NCI-H1092 (cell line): ENCODE results near the gene CYTH4.
"Not testable (repeated sequence)": the region's sequence is repeated elsewhere in the genome, so short reads cannot be mapped to it uniquely, and the experiment has no call there.

Experiments used
- DNase-seq: peaks from one replicate; lab custom pipeline; 2025; lab: John Stamatoyannopoulos, UW

The CYTH4 gene, protein sequence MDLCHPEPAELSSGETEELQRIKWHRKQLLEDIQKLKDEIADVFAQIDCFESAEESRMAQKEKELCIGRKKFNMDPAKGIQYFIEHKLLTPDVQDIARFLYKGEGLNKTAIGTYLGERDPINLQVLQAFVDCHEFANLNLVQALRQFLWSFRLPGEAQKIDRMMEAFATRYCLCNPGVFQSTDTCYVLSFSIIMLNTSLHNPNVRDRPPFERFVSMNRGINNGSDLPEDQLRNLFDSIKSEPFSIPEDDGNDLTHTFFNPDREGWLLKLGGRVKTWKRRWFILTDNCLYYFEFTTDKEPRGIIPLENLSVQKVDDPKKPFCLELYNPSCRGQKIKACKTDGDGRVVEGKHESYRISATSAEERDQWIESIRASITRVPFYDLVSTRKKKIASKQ

DNA sequence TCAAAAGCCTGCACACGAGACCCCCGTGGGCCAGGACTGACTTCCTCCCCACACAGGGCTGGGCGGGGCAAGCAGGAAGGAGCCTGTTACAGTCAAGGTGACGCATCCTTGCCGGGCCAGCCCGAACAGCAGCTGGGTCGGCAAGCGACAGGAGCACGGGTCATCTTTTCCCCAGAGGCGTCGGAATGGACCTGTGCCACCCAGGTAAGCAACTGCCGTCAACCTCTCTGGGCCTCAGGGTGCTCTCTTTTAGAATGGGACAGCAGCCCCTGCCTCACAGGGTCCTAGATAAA is at the start of gene CYTH4:
Gene CYTH4, plus strand, starts transcription at position 124 of the 293 bp plus-strand sequence. Its CDS starts 62 bp downstream, at position 186.
- DNase-seq: no peak

DNA sequence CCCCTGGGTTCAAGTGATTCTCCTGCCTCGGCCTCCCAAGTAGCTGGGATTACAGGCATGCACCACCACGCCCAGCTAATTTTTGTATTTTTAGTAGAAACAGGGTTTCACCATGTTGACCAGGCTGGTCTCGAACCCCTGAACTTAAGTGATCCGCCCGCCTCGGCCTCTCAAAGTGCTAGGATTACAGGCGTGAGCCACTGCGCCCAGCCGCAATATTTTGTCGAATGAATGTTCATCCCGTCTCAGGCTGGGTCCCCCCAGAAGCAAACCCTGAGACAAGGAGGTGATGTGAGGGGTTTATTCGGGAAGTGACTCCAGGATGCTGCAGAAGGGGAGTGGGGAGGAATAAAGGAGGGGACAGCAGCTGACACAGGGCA is 48.9 kb upstream of the CYTH4 start:
- DNase-seq: not testable (repeated sequence)

DNA sequence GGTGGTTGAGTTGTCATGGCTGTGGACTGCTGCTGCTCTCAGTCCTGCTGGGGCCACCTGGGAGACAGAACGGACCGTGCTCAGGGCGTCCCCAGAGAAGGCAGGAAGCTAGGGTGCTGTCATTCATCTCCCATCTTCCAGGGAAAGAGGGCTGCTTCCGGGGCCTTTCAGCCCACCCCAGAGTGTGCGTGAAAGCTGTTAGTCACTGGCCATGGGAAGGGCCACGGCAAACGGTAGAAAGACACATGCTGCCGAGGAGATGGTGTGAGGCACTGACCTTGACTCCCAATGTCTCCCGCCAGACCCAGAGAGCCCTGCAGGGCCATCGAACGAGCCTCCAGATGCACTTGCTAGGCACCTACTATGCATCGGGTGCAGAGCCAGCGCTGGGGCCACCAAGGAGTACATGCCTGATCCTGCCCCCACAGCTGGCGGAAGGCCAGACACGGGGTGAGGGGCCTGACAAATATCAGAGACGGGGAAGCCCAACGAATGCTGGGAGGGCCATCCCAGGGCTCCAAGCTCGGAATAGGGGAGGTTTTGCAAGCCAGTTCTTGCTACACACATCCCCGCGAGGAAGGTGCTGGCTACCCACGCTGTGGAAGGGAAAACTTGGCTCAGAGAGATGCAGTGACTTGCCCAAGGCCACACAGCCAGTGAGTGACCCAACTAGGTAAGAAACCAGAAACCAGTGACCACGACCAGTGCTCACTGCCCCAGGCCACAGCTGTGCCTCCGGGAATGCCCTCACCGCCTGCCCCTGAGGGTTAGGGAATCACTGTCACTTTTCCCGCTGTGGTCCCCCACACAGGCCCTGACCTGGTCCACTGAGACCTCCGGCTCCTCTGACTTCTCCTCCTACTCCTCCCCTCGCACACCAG is 48.3 kb upstream of the CYTH4 start:
- DNase-seq: no peak

DNA sequence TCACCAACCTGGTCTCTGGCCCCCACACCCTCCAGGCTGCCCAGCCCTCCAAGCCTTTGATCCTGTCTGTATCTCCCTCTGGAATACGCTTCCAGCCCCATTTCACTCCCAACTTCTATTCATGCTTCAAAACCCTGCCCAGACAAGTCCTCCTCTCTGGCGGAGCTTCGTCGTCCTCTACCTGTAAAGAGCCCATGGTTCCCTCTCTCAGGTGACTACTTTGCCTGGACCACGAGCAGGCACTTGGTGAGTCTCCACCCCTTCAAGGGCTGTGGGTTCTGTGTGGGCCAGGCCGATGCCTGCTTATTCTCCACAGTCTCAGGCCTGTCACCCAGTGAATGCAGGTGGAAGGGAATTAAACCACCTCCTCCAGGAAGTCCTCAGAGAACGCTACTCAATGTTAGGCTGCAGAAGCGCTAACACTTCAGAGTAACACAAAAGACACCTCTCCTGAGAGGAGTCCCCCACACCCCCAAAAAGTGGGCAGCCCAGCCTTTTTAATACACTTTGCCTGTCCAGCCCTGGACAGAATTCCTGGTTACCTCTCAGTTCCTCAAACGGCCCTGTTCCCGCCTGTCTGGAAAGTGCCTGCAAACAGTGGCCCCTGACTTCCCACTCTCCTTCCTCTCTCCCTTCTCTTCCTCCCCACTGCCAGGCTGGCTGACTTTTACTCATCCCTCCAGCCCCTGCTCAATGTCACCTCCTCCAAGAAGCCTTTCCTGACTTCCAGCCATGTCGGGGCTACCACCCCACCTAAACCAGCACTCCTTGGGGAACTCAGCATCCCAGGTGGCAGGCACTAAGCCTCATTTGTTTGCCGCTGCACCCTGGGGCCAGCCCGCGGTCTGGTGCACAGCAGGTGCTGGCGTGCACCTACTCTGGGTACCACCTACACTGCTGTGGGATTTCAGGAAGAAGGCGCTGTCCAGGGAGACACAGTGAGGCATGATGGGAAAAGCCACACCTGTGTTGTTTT is 47.3 kb upstream of the CYTH4 start:
- no peak for DNase-seq

DNA sequence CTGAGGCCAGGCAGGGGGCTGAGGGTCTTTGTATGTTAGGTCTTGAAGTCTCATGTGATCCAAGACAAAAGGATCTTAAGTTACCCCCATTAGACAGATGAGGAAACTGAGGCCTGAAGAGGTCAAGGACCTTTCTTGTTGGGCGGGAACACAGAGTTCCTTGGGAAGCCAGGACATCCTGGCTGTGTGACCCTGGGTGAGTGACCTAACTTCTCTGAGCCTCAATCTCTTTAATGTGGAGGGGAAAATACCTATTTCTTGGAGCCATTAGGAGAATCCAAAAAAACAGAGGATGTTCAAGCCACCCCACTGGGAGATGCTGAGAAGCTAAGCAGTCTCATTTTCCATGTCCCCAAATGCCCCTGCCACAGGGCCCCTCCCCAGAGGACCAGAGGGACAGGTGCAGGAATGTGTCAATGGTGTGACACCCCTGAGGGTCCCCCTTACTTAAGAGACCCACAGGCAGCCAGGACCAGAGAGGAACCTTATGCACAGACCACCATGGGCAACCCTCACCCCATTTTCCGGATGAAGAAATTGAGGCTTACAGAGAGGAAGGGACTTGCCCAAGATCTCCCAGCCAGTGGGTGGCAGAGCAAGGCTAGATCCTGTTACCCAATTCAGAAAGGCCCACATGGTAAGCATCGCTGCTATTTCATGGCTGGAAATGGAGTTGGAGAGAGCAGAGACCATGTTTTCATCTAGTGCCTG is 46.3 kb upstream of the CYTH4 start:
- no peak for DNase-seq

DNA sequence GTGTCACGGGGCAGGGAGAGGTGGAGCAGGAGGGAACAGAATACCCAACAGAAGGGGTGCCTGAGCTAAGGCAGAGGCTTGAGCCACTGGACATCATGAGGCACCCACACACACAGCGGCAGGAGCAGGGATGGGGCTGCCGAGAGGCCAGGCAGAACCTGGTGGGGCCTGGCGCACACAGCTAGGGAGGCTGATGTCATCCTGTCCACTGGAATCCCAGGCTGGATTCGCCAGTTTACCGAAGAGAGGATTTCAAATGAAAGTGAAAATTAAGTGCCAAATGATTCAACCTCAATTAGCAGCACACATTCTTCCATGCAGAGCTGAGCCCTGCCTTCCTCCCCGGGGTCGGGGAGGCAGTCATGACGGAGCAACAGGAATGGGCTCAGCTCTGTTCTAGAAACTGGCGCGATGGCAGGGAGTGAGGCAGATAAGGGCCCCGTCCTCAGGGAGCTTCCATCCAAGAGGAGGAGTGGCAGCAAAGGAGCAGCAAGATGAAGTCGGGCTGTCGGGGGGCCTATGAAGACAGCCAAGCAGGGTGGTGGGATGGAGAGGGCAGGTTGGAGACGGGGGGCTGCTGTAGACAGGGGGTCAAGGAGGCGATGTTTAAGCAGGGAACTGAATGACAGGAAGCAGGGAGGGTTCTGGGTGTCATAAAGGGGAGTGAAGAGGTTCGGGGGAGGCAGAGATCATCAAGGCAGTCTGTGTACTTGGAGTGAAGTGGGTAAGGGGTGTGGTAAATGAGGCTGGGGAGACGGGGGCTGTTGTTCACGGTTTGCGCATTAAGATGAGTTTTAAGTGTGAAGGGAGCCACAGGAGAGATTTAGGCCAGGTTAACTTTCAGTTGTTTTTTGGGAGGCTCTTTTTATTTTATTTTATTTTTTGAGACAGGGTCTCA is 44.7 kb upstream of the CYTH4 start:
- no peak for DNase-seq

DNA sequence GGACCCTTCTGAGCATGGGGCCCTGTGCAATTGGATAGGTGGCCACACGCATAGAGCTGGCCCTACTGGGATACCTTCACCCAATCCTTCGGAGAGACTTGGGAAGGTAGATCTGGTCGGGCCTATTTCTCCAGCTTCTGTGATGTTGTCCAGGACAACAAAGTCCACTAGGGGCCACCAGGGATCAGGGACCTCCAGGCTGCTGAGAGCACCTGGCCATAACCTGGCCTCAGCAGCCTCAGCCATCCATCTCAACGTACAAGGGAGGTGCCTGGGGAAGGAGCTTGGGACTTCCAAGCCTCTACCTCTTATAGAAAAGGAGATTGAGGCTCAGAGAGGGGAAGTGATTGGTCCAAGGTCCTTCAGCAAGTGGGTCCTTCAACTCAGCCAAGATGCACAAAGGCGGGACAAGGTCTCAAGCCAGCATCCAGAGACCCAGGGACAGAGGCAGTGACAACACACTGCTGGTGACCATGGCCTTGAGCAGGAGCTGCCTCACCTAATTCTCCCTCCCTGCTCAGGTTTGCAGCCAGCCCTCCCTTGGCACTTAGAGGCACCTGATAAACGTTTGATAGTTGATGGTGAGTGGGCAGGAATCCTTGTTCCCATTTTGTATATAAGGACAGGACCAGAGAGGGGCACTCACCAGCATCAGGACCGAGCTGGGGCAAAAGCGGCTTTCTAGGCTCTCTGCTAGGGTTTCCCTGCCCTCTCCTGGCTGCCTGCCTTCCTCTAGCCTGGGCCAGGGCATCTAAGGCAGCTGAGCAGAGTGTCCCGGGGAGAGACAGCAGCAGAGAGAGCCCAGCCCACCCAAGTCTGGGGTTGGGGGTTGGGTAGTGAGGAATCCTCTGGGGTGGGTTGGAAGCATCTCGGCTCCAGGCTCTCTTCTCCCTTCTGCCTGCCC is 42.7 kb upstream of the CYTH4 start:
- no peak for DNase-seq

DNA sequence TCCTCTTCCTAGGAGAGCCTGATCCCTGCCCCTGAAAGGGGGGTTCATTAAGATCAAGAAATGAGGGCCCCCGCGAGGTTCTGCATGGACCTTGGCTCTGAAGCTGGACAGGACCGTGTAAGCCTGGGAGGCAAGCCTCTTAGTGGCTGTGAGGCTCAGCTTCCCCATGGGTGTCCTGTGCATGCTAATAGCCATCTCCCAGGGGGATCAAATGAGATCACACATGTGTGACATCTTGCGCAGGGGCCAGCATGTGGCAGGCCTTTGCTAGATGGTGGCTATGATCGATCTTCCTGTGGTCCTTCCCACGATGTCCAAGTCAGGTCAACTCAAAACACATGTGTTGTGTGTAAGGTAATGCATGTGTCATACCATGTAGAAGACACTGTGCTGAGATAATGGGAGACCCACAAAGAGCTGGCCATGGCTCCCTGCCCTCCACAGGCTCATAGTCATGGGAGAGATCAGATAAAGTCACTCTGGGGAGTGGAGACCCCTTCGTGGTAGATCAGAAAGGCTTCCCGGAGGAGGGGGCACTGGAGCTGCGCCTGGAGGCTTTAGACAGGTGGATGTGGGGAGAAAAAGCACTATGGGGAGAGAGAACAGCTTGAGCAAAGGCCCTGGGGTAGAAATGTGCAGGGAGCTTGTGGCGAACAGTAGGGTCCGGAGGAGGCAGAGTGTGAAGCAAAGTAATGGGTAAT is 41.9 kb upstream of the CYTH4 start:
- no peak for DNase-seq

DNA sequence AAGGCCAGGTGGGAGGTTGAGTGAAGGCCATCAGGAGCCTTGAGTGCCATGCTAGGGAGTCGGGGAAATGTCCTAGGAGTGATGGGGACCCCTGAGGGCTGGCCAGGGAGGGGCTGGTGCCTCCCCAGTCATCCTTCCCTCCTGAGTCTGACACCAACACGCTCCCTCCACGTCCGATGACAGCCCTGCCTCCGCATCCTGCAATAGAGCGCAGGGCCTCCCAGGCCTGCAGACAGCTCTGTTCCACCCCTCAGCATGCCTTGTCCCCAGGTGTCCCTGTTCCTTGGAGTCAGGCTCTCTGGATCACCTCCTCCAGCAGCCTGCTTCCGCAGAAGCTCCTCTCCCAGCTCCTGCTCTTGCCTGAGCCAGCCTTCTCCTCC is 41.4 kb upstream of the CYTH4 start:
- no peak for DNase-seq

DNA sequence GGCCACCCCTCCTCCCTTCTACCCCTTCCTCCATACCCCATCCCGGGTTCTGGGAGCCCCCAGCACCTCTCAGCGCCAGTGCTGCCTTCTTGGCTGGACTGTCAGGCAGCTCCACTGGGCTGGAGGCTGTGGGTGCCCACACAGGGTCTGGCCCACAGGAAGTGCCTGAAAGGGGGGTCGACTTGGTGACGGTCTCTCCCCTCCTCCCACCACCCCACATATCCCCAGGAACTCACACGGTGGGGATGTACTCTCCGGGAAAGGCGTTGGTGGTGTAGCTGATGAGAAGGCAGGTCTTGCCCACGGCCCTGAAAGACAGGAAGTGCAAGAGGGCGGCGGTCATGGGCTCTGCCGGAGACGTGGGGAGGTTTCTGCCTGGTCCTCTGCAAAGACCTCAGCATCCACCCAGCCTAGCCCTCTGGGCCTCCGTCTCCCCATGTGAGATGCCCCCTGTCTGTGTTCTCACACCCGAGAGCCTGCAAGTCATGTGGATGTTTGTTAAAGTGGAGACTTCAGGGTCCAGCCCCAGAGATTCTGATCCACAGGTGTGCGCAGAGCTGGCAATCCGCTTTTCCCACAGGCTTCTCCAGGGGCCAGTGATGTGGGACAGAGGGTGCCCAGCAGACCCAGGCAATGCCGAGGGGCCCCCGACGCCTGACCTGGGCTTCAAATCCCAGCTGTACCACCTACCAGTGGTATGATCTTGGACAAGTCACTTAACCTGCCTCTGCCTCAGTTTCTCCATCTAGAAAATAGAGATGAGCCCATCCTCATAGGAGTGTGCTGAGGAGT is 40.8 kb upstream of the CYTH4 start:
- DNase-seq: no peak

DNA sequence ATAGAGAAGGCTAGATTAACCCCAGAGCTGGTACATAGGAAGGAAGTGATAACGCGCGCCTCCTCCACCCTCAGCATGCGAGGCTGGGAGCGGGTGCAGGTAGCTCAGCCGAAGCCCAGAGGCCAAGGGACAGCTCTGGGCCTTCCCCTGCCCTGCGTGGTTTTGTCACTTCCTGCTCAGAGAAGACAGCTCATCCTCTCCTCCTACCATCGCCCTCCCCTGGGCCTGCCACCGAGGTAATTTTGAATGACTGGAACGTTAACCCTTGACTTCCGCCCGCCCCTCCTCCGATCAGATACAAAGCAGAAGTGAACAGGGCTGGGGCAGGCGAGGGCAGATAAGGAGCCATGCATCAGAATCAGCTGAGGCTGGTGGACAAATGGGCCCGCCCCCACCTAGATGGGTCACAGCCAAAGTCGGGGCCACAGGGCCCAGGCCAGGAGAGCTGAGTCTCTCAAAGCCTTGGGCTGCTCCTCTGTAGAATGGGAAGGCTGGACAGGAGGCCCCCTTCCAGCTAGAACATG is 39.9 kb upstream of the CYTH4 start:
- no peak for DNase-seq

DNA sequence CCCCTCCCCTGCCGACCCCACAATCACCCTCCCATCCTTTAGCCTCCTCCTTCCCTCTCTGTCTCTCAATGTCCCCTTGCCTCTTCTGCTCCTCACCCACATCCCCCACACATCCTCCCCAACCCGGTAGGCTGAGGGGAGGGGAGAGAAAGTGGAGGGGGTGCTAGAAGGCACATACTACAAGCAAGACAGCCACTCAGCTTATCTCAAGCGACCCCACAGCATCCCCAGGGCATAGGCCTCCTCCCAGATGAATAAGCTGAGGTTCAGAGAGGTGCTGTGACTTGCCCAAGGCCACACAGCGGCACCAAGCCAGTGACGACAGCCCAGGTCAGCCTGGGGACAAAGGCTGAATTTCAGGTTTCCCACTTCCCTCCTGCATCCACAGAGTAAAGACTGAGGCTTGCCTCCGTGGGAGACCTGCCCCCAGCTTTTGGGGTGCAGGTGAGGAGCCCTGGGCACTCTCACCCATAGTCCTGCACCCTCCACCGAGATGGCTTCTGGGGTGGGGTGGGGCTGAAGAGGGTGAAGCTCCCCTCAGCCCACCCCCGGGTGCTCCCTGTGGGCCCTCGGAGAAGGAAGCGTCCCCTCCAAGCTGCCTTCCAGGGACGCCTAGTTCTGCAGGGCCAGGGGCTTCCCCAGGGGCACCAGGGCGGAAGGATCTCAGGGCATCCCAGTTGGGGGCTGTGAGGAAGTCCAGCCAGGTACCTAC is 38.8 kb upstream of the CYTH4 start:
- no peak for DNase-seq

DNA sequence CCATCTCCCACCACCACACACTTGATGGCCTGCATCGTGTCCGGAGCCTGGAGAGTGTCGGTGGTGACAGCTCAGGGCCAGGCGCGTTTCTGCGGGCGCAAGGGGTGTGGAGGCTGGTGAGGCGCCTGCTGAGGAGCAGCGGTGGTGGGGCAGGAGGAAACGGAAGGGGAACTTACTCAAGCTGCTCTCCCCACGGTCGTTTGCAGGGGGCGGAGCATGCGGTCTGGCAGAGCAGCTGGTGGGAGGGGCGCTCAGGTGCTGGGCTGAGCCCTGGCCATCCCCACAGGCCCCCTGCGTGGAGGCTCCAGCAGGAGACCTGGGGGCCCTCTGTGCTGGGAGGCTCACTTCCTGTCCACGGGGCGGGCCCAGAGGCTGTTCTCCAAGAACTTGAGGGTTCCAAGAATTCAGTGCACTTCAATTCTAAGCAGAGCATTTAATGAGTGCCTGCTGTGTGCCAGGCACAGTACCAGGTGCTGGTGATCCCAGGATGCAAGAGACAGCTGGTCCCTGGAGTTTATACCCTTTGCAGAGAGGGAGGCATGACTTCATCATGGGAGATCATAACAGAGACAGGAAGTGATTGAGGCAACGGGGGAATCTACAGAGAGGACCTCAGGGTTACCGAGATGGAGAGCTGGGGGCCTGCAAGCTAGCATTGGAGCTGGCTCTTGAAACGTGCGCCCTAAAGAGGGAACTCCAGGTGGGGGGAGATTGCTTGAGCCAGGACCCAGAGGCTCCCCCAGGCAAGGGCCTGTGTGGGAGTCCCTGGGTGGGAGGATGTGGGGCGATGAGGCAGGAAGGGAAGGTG is 38.0 kb upstream of the CYTH4 start, which contains the start of gene RAC2:
Gene RAC2, minus strand, starts transcription at position 156 of the 808 bp plus-strand sequence. Its CDS starts 121 bp downstream, at position 35.
- no peak for DNase-seq

DNA sequence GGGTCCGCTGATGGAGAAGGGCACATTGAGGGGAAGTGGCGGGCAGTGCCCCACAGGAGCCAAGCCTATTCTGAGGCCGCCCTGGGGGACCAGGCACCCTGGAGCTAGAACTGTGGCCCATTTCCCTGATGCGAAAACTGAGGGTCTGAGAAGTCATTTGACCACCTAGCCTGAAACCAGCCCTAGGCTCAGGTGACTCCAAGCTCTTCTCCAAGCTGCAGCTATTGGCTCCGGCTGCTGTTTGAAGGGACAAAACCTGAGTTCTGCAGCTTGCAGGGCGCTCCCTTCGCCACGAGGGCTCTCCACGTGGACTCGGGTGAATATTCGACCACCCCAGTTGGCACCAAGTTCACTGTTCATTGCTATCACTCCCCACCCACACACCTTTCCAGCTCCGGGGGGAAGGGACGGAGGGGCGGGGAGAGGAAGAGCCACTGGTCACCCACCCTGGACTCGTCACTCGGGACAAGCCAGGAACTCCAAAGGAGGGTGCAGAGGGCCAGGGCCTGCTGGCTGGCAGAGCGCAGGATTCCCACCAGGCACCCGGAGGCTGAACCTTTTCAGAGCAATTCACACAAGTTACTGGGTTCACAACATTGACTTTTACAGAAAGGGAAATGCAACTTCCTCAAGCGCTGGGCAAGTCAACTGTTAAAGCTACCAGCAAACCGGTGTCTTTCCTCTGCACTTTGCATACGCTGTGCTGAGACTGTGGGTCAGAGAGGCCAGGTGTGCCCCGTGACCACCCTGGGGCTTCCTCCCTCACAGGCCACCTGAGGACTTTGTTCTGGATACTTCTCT is 37.2 kb upstream of the CYTH4 start:
- DNase-seq: no peak

DNA sequence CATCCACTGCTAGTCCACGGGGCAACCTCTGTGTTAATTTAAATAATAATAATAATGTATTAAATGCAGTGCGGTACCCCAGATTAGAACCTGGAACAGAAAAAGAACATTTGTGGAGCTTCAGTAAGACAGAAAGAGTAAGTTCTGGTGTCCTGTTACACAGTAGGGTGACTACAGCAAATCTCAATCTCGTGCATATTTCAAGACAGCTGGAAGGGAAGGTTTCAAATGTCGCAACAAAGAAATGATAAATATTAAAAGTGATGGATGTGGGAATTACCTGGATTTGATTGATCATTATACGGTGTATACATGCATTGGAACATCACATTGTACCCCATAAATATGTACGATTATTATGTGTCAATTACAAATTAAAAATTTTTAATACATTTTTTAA is 36.6 kb upstream of the CYTH4 start:
- no peak for DNase-seq
